HG03354 (cell line): ENCODE data around the gene CEP85.
"Not testable (repeated sequence)": the region's sequence is repeated elsewhere in the genome, so short reads cannot be mapped to it uniquely, and the experiment has no call there.

Source experiments
- ATAC-seq: cut with Tn5 transposase; IDR thresholded peaks from one replicate; pipeline ENCODE4 v1.9.1; 2021; ENCODE audit warnings: mild to moderate bottlenecking; ENCODE audit not compliant: unreplicated experiment, poor library complexity, severe bottlenecking

CEP85 gene

GRCh38 chr1:26305667-26306289 is 71.8 kb downstream of the CEP85 start:
- ATAC-seq: peak; percentile 17

- ATAC-seq: peak; percentile 99
Measured at GRCh38 chr1:26306290-26307229, 72.6 kb downstream of the CEP85 start, which contains the start of gene UBXN11. TSS of gene UBXN11 (minus strand) at chr1:26306636. CDS start at chr1:26302883, 3,753 bp downstream.

- ATAC-seq: no peak
Measured at GRCh38 chr1:26307363-26307781, 73.4 kb downstream of the CEP85 start.

- not testable (repeated sequence) for ATAC-seq
Measured at GRCh38 chr1:26307966-26308899, 74.2 kb downstream of the CEP85 start.

GRCh38 chr1:26314501-26314900 is 80.5 kb downstream of the CEP85 start:
- no peak for ATAC-seq

GRCh38 chr1:26315874-26316850 is 82.2 kb downstream of the CEP85 start:
- no peak for ATAC-seq

GRCh38 chr1:26317146-26317545 is 83.1 kb downstream of the CEP85 start:
- no peak for ATAC-seq

- peak; percentile 49 for ATAC-seq
Measured at GRCh38 chr1:26317612-26318337, 83.8 kb downstream of the CEP85 start, which contains the start of gene CD52. TSS of gene CD52 (plus strand) at chr1:26317958. CDS start at chr1:26318018, 60 bp downstream.

GRCh38 chr1:26318338-26319064 is 84.5 kb downstream of the CEP85 start:
- ATAC-seq: no peak

- ATAC-seq: no peak
Measured at GRCh38 chr1:26320896-26321295, 86.9 kb downstream of the CEP85 start.

GRCh38 chr1:26321315-26322041 is 87.5 kb downstream of the CEP85 start:
- no peak for ATAC-seq

- no peak for ATAC-seq
Measured at GRCh38 chr1:26322042-26322331, 88.0 kb downstream of the CEP85 start.

- ATAC-seq: no peak
Measured at GRCh38 chr1:26323382-26323781, 89.4 kb downstream of the CEP85 start.

- no peak for ATAC-seq
Measured at GRCh38 chr1:26324550-26324949, 90.5 kb downstream of the CEP85 start.

GRCh38 chr1:26327956-26328362 is 94.0 kb downstream of the CEP85 start:
- ATAC-seq: no peak
